ENCODE measurements around the gene SSTR3. TPM values are rescaled to one million over a fixed set of nuclear protein-coding genes. Genes with fewer than 3 reads are reported as not detected.

SSTR3 gene
- total RNA-seq, 1 experiment from 2014 or later, result not detected

DNA sequence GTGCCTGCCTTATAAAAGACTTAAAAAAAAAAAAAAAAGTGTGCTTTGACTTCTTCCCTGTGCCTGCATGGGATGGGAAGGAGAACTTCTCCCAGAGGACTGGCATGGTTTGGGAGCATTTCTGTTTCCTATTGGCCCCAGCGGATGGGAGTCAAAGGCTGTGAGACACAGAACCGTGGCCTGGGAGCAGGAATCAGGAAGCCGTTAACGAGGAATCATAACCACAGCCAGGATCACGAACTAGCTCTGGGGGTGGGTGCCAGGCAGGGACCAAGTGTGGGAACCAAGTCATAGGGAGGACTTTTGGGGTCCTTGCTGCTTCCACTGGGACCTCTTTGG lies 24.8 kb downstream of the SSTR3 start:
- H3K27me3 ChIP-seq (replicated peaks; ENCODE audit: insufficient read depth, low read depth, low read length, poor library complexity), result no peaks in the 10 kb centered on the region
- peaks cover under 1% of the 10 kb centered on the region for H3K9me3 ChIP-seq (ENCODE audit: low read depth, low read length, poor library complexity, severe bottlenecking)
- peak overlapping the region; percentile 50 for H3K4me3 ChIP-seq (ENCODE audit: low read depth, low read length, poor library complexity, severe bottlenecking)
- ChIA-PET CTCF (interaction anchor here (0.7 to 0.8 kb wide), 2 partner anchors 10 to 215 kb away, joined by 3 read pairs; no protein-coding TSS in a partner anchor), POLR2A (ENCODE audit: low non-redundant PET) (no interaction called here)
- intact Hi-C loops (cut with micrococcal nuclease; ENCODE audit: unreplicated experiment), result no loop called here
- no TSS peak for BruUV-seq (replicated peaks)
- H3K4me1 ChIP-seq (ENCODE audit: insufficient read depth, low read length, poor library complexity, severe bottlenecking), result peaks cover 35% of the 10 kb centered on the region
- peak overlapping the region; percentile 92 for H3K27ac ChIP-seq (ENCODE audit: low read depth, low read length, poor library complexity, severe bottlenecking)
- DNase-seq (ENCODE audit: low spot score), result peak; percentile 39
- no peaks in the 10 kb centered on the region for H3K36me3 ChIP-seq (ENCODE audit: insufficient read depth, low read length, poor library complexity, severe bottlenecking)
- TF ChIP-seq, protein P1, sequence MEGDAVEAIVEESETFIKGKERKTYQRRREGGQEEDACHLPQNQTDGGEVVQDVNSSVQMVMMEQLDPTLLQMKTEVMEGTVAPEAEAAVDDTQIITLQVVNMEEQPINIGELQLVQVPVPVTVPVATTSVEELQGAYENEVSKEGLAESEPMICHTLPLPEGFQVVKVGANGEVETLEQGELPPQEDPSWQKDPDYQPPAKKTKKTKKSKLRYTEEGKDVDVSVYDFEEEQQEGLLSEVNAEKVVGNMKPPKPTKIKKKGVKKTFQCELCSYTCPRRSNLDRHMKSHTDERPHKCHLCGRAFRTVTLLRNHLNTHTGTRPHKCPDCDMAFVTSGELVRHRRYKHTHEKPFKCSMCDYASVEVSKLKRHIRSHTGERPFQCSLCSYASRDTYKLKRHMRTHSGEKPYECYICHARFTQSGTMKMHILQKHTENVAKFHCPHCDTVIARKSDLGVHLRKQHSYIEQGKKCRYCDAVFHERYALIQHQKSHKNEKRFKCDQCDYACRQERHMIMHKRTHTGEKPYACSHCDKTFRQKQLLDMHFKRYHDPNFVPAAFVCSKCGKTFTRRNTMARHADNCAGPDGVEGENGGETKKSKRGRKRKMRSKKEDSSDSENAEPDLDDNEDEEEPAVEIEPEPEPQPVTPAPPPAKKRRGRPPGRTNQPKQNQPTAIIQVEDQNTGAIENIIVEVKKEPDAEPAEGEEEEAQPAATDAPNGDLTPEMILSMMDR (conservative IDR thresholded peaks at IDR 0.05; ENCODE audit: low read depth, low read length), result no peak
- TF ChIP-seq EZH2 (IDR thresholded peaks at IDR 0.05; ENCODE audit: borderline replicate concordance, low read depth, low read length, poor library complexity, severe bottlenecking), result no peak

DNA sequence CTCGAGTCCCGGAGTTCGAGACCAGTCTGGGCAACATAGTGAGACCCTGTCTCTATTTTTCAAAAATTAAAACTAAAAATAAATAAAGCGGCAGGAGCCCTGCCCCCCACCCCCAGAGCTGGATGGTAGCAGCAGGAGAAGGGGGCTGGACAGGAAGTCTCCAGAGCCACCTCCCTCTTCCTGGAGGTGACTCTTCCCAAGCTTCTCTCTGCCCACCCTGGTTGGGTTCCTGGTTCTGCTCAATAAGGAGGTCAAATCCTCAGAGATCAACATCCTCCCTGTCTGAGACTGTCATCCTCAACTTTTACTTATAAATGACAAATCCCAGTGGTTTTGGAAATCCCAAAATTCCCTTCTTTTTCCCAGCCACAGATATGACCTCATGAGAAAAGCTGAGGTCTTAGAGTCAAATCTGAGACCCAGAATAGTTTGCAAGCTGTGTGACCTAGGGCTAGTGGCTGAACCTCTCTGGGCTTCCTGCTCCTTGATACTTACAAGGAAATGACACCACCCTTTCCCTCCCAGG lies 25.2 kb downstream of the SSTR3 start:
- ChIA-PET POLR2A (ENCODE audit: low non-redundant PET) (no interaction called here), CTCF (interaction anchor here (0.7 kb wide), 1 partner anchor 216 kb away, joined by 3 read pairs; no protein-coding TSS in a partner anchor)
- H3K9me3 ChIP-seq (ENCODE audit: low read depth, low read length, poor library complexity, severe bottlenecking), result no peaks in the 10 kb centered on the region
- peak overlapping the region; percentile 50 for H3K4me3 ChIP-seq (ENCODE audit: low read depth, low read length, poor library complexity, severe bottlenecking)
- peak overlapping the region; percentile 92 for H3K27ac ChIP-seq (ENCODE audit: low read depth, low read length, poor library complexity, severe bottlenecking)
- no peaks in the 10 kb centered on the region for H3K27me3 ChIP-seq (replicated peaks; ENCODE audit: insufficient read depth, low read depth, low read length, poor library complexity)
- no TSS peak for BruUV-seq (replicated peaks)
- no peaks in the 10 kb centered on the region for H3K36me3 ChIP-seq (ENCODE audit: insufficient read depth, low read length, poor library complexity, severe bottlenecking)
- H3K4me1 ChIP-seq (ENCODE audit: insufficient read depth, low read length, poor library complexity, severe bottlenecking), result peaks cover 35% of the 10 kb centered on the region
- no peak for TF ChIP-seq EZH2 (IDR thresholded peaks at IDR 0.05; ENCODE audit: borderline replicate concordance, low read depth, low read length, poor library complexity, severe bottlenecking)
- TF ChIP-seq, protein P1 (conservative IDR thresholded peaks at IDR 0.05; ENCODE audit: low read depth, low read length), result no peak
- intact Hi-C loops (cut with micrococcal nuclease; ENCODE audit: unreplicated experiment), result no loop called here
- DNase-seq (ENCODE audit: low spot score), result no peak

DNA sequence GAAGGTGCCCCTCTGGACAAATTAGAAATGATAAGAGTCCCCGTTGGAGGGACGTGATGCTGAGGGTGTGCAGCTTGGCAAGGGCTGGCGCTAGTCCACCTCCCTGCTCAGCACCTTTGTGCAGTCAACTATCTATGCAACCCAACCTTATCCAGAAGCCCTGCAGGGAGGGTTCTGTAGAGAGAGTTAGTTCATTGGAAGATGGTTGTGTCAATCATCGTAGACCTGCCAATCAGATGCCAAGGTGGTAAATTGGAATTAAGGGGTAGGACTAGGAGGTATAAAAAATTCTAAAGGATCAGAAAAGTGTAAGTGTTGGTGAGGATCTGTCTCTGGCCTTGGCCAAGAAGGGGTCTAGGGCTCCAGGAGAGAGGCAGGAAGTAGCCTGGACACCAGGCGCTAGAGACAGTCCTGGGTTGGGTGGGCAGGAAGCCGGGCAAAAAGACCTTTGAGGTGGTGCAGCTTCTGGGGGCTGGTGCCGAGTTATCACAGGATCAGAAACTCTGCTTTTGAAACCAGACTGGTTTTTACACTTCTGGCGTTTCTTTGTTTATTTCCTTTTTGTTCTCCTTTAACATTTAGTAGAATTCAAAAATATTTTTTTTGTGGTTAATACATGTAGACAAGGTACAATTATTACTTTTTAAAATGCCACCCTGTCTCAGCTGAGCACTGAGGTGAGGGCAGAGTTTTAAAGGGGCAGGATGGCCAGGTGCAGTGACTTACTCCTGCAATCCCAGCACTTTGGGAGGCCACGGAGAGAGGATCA lies 25.9 kb downstream of the SSTR3 start:
- BruUV-seq (replicated peaks), result no TSS peak
- Histone ChIP-seq H3K9me3 (ENCODE audit: low read depth, low read length, poor library complexity, severe bottlenecking) (no peaks in the 10 kb centered on the region), H3K4me3 (ENCODE audit: low read depth, low read length, poor library complexity, severe bottlenecking) (peak overlapping the region; percentile 50), H3K27me3 (replicated peaks; ENCODE audit: insufficient read depth, low read depth, low read length, poor library complexity) (no peaks in the 10 kb centered on the region), H3K36me3 (ENCODE audit: insufficient read depth, low read length, poor library complexity, severe bottlenecking) (no peaks in the 10 kb centered on the region), H3K27ac (ENCODE audit: low read depth, low read length, poor library complexity, severe bottlenecking) (peak overlapping the region; percentile 92), H3K4me1 (ENCODE audit: insufficient read depth, low read length, poor library complexity, severe bottlenecking) (peaks cover 35% of the 10 kb centered on the region)
- intact Hi-C loops (cut with micrococcal nuclease; ENCODE audit: unreplicated experiment), result no loop called here
- POLR2A ChIA-PET (ENCODE audit: low non-redundant PET), result no interaction called here
- CTCF ChIA-PET, result no interaction called here
- peak; percentile 87 for DNase-seq (ENCODE audit: low spot score)
- TF ChIP-seq, protein P1 (conservative IDR thresholded peaks at IDR 0.05; ENCODE audit: low read depth, low read length), result no peak
- no peak for TF ChIP-seq EZH2 (IDR thresholded peaks at IDR 0.05; ENCODE audit: borderline replicate concordance, low read depth, low read length, poor library complexity, severe bottlenecking)
